AG04450 (cell line): Measurements from ENCODE around the gene CEP164. TPM values are rescaled to one million over a fixed set of nuclear protein-coding genes. Genes with fewer than 3 reads are reported as not detected.

Experiments
- CTCF ChIA-PET: fragments of 300-600, 350-600 bp; formaldehyde crosslinking; extraction: SDS; loops from one replicate; lab custom pipeline; 2022; ENCODE audit warnings: antibody characterized with exemption, inconsistent platforms; lab: Charles Lee
- POLR2A ChIA-PET: fragments of 350-600 bp; formaldehyde crosslinking; extraction: SDS; loops from one replicate; lab custom pipeline; 2021; ENCODE audit warnings: antibody characterized with exemption, inconsistent platforms; lab: Yijun Ruan, JAX
- DNase-seq: peaks from one replicate; pipeline ENCODE4 v3.0.0-alpha.2; 2011; ENCODE audit warnings: low read depth, low spot score
- H3K27ac ChIP-seq: one replicate; pipeline ENCODE4 v1.5.1; 2012; ENCODE audit warnings: low read depth, low read length, control low read depth
- H3K27me3 ChIP-seq: one replicate; pipeline ENCODE4 v1.6.0; 2012; ENCODE audit warnings: low read length; ENCODE audit not compliant: control insufficient read depth, insufficient read depth
- H3K4me3 ChIP-seq: 2 replicates; pipeline ENCODE4 v1.5.1; 2011; ENCODE audit warnings: mild to moderate bottlenecking, low read depth, low read length, control low read depth
- H3K9me3 ChIP-seq: 2 replicates; pipeline ENCODE4 v1.5.1; 2012; ENCODE audit warnings: low read length; ENCODE audit not compliant: control insufficient read depth, insufficient read depth
- polyA plus RNA-seq: library from polyadenylated mRNA; depleted of rRNA; stranded (reverse); fragments of >200 nt; gene quantifications from 2 replicates; pipeline ENCODE4 v1.2.3, GENCODE V29; 2011
- TF ChIP-seq, protein P1 (sequence below): IDR thresholded peaks from 2 replicates; pipeline ENCODE4 v1.5.1; 2011; ENCODE audit warnings: low read depth, low read length, control low read depth, inconsistent platforms

Gene CEP164
- polyA plus RNA-seq, 1 experiment: 22.5 TPM

DNA sequence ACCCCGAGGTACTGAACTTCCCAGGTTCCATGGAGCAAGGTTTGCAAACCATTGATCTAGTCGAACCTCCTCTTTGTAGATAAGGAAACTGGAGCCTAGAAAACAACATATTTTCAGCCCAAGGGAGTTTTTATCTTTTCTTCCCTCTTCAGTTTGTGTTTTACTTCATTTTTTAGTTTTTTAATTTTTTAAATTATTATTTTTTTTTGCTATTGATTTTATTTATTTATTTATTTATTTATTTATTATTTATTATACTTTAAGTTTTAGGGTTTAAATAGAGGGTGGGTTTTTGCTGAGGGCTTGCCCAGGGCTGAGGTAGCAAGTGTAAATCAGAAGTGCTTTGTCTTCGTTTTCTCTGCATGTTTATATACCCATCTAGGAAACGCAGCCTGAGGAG lies 26.9 kb downstream of the CEP164 start:
- TF ChIP-seq, protein P1, sequence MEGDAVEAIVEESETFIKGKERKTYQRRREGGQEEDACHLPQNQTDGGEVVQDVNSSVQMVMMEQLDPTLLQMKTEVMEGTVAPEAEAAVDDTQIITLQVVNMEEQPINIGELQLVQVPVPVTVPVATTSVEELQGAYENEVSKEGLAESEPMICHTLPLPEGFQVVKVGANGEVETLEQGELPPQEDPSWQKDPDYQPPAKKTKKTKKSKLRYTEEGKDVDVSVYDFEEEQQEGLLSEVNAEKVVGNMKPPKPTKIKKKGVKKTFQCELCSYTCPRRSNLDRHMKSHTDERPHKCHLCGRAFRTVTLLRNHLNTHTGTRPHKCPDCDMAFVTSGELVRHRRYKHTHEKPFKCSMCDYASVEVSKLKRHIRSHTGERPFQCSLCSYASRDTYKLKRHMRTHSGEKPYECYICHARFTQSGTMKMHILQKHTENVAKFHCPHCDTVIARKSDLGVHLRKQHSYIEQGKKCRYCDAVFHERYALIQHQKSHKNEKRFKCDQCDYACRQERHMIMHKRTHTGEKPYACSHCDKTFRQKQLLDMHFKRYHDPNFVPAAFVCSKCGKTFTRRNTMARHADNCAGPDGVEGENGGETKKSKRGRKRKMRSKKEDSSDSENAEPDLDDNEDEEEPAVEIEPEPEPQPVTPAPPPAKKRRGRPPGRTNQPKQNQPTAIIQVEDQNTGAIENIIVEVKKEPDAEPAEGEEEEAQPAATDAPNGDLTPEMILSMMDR: no peak
- CTCF ChIA-PET: no interaction called here
- DNase-seq: no peak

DNA sequence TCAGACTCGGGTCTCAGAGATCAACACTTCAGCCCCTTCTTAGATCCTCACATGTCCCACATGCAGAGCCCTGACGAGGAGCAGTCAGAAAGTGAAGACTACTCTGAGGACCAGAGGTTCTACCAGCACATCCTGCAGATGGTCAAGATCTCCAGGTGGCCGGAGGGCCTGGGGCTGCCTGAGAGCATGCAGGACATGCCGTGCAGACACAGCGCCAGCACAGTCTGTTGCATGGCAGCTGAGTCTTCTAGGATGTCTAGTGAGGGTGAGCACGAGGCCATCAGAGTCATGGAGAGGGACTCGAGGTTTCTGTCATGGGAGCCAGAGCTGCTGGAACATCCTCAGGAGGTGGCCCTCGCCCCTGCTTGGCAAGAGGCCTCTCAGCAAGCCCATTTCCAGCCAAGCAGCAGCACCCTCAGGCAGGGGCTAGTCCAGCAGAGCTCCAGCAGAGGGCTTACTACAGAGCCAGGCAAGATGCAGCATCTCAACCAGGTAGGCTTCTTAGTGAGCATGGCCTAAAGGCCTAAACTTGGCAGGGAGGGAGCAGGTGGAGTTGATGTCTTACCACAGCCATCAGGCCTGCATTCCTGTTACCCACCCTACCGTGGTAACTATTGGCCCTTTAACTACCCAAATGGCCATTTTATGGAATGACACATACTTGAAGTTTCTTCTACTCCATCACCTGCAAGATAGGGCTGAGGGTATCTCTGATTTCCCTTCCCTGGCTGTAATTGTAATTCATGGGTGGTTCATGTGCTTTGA lies 28.7 kb downstream of the CEP164 start:
- ChIA-PET POLR2A (no interaction called here), CTCF (no interaction called here)
- H3K4me3 ChIP-seq: no peak overlapping the region
- no peaks in the 10 kb centered on the region for H3K27me3 ChIP-seq
- TF ChIP-seq, protein P1: no peak
- no peaks in the 10 kb centered on the region for H3K9me3 ChIP-seq
- no peak for DNase-seq
- H3K27ac ChIP-seq: no peak overlapping the region

More for the DNA sequence above, 26.9 kb downstream of the CEP164 start:
- POLR2A ChIA-PET: no interaction called here
- no peak overlapping the region for H3K4me3 ChIP-seq
- H3K9me3 ChIP-seq: no peaks in the 10 kb centered on the region
- H3K27me3 ChIP-seq: no peaks in the 10 kb centered on the region
- H3K27ac ChIP-seq: no peak overlapping the region

DNA sequence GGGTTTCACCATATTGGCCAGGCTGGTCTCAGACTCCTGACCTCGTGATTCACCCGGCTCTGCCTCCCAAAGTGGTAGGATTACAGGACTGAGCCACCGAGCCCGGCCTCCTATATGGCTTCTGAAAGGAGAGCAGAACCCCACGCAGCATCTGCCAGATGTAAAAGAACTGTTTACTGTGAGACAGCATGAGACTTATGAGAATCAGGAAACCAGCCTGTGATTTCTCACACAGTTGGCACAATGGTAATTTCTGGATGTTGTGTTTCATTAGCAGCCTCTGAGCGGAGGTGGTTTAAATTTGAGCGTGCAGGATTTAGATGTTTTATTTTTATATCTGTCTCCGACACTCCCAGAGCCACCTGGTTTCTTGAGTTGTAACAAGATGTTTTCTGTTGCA lies 33.8 kb downstream of the CEP164 start:
- DNase-seq: no peak
- Histone ChIP-seq H3K27me3 (no peaks in the 10 kb centered on the region), H3K27ac (no peak overlapping the region), H3K9me3 (no peaks in the 10 kb centered on the region), H3K4me3 (no peak overlapping the region)
- POLR2A ChIA-PET: no interaction called here
- CTCF ChIA-PET: no interaction called here
- TF ChIP-seq, protein P1: no peak

DNA sequence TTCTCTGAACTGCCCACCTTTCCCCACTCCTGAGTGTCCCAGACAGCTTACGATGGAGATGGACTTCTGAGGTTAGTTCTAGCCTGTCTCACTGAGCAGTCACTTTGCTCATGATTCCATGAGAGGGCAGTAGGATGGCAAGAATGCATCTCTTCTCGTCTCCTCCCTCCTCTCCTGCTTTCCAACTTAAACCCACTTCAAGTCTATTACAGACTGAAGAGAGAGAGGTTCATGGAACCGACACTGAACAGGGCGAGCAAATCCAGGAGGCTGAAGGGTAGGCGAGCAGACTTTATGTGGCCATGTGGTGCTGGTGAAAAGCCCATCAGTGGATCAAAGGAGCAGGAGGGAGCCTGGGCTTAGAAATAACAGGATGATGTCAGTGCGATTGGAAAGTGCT lies 38.6 kb downstream of the CEP164 start:
- TF ChIP-seq, protein P1: no peak
- CTCF ChIA-PET: no interaction called here
- POLR2A ChIA-PET: no interaction called here

DNA sequence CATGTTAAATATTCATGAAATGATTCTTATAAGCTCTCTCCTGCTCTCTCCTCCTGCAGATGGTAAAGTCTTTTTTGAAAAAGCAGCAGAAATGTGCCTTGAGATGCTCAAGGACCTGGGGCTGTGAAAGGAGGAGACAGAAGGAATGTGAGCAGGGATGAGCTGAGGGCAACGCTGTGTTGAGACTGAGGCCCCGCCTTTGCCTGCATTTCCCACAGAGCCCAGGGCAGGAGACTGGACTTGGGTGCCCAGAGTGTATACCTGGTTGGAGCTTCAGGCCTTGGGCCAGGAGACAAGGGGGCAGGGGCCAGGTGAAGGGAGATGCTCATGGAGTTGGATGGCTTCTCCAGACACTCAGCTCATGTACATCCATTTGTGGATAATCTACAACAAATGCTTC lies 39.2 kb downstream of the CEP164 start:
- no peak for DNase-seq
- Histone ChIP-seq H3K9me3 (no peaks in the 10 kb centered on the region), H3K27me3 (no peaks in the 10 kb centered on the region), H3K27ac (no peak overlapping the region), H3K4me3 (no peak overlapping the region)
- POLR2A ChIA-PET: no interaction called here
- TF ChIP-seq, protein P1: no peak
- CTCF ChIA-PET: no interaction called here

More for the DNA sequence above, 38.6 kb downstream of the CEP164 start:
- Histone ChIP-seq H3K27ac (no peak overlapping the region), H3K4me3 (no peak overlapping the region), H3K27me3 (no peaks in the 10 kb centered on the region), H3K9me3 (no peaks in the 10 kb centered on the region)
- no peak for DNase-seq
